Activated naive CD4-positive, alpha-beta T cell (primary cell): ENCODE data around the gene SMTN.
"Not testable (repeated sequence)": the region's sequence is repeated elsewhere in the genome, so short reads cannot be mapped to it uniquely, and the experiment has no call there.

Source experiments
- DNase-seq, 4 experiments: peaks; one replicate each; lab custom pipeline; 2025; lab: John Stamatoyannopoulos, UW

The SMTN gene

DNA sequence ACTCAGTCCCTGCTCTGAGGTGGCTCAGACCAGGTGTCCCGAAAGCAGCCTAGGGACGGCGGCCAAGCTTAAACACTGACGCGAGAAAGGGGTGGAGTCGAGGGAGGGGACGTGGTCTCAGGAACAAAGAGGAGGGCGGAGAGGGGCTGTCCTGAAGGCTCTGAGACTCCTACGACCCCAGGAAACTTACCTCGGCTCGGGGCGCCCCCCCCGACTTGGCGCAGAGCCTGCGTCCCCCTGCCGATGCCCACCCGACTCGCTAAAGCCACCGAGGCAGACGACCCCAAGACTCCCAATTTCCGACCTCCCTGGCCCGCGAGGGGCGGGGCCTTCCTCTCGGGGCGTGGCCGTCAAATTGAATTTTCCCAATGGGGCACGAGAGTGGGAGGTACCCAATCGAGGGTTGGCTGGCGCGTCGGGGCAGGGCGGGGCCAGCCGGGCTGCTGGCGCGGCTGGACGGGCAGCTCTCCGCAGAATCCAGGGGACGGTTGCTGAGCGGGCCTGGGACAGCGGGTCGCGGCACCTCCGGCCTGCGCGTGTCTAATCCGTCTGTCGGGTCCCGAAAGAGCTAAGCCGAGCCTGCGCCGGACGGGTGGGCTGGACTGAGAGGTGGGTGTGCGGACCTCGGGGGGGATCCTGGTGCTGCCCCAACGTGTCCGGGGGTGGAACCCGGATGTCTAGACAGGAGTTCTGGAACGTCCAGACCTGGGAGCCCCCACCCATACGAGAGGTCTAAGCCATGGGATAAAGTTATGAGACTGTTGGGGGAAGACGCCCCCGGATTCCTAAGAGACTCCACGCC lies at the start of gene SMTN:
SMTN (plus strand) TSS at position 471 of the 802 bp plus-strand sequence. CDS start 1,941 bp downstream, outside the sequence.
- peak; percentile 57 to 83 (median 71) for DNase-seq

DNA sequence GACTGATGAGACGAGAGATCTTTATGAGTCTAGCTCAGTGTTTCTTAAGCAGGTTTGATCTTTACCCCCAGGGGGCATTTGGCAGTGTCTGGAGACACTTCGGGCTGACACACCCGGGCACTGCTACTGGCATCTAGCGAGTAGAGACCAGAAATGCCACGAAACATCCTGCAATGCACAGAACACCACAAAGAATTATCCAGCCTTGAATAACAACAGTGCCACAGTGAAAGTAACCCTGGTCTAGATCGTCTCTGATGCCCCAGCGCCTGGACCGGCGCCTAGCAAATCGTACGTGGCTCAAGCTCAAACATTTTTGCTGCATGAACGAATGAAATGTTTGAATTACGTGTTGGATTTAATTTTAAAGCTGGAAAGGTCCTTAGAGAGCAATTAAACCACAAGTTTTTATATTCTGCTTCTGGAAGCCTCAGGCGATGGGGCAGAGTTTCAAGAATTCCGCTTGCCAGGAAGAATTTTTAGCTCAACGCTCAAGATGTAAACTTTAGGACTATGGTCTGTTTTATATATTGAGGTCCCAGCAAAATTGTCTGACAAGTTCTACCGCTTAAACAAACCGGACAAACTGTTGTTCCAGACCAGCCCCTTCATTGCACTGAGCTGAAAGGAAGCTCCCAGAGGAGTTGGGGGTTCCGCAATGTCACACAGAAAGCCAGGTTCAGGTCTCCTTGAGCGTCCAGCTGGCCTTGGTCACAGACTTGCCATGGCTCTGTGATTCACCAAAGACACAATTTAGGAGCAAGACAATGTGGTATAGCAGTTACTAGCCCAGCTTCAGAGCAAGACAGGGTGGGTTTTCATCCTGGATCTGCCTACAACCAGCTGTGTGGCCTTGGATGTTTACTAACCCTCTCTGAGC lies 44.2 kb upstream of the SMTN start:
- DNase-seq: no peak

DNA sequence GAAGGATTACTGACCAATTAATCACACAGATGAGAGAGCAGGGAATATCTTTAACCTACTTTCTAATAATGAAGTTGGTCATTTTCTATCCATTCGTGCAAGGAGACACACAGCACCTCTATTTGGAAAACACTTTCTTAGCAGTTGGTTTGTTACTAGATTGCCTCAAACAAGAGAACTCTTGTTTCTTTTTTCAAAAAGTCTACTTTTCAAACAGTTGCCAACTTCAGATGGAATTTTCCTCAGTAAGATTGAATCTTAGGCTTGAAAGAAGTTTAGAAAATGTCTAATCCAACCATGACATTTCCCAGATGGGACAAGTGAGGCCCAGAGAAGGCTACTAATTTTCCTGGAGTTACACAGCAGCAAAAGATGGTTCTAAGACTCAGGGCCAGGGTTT lies 42.4 kb upstream of the SMTN start:
- DNase-seq: no peak

DNA sequence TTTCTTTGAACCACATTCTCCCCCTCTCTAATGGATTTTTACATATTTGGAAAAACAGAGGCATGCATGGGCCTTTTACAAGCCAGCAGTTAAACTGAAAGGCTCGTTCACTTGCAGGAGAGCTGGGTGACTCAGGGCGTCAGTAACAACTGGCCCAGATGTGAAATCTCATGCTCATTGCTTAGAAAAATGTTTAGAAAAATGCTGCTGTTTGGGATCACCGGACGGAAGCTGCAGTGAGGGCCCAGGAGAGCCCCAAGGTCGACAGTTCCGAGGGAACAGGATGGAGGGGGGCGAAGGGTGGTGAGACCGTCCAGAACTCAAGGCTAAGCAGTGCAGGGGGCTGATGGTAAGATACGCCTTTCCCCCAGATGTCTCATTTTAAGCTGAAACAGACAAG lies 41.7 kb upstream of the SMTN start:
- DNase-seq: no peak

DNA sequence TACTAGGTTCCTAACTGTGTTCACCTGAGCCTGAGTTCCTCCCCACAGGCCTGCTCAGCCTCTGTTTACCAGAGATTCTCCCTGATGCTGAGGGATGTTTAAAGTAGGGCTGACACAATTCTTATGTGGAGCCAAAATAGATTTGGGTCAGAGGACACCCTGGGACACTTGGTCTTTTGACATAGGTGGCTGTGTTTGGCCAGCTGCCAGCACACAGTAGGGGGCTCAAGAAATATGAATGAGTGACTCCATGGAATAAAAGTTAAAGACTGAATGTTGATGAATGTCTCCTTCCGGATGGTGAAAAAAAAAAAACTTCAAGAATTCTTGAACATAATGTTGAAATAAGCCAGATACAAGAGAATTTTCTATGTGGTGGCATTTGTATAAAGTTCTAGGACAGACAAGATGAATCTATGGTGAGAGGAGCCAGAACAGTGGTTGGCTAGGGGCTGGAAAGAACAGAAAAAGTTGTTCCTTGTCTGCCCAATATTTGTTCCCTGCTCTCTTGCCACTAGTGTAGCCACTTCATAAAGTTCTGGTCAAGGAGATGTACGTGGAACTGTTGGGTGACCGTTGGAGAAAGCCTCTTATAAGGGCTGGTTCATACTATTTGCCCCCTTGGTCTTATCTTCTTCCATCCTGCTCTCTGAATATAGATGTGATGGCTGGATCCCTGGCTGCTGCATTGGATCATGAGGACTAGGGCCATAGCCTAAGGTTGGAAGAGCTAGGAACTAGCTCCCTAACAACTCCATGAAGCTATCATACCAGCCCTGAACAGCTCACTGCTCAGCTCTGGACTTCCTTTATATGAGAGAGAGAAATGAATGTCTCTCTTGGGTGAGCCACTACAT lies 40.3 kb upstream of the SMTN start:
- DNase-seq: no peak

DNA sequence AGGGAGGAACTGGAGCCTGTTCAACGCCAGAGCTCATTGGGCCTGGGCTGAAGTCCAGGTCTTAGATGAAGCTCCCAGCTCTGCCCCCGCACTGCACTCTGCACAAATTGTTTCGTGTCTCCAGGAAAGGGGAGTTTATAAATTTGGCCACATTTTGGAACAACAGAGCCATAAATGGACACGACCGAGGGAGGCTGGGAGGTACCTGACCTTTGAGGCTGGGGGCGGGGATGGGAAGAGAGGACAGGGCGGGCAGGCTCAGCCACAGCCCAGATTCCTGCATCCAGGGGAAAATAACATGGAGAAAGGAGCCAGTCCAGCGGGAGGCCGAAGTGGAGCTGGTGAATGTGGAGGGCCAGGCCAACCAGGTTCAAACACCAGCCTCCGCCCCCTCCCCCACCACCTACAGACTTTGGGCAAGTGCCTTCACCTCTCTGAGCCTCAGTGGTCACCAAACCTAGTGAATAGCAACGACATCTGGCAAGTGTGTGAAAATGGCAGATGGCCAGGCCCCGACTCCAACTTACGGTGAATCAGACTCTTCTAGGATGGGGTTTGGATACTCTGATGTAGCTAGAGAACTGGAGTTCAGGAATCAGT lies 36.8 kb upstream of the SMTN start:
- no peak for DNase-seq

DNA sequence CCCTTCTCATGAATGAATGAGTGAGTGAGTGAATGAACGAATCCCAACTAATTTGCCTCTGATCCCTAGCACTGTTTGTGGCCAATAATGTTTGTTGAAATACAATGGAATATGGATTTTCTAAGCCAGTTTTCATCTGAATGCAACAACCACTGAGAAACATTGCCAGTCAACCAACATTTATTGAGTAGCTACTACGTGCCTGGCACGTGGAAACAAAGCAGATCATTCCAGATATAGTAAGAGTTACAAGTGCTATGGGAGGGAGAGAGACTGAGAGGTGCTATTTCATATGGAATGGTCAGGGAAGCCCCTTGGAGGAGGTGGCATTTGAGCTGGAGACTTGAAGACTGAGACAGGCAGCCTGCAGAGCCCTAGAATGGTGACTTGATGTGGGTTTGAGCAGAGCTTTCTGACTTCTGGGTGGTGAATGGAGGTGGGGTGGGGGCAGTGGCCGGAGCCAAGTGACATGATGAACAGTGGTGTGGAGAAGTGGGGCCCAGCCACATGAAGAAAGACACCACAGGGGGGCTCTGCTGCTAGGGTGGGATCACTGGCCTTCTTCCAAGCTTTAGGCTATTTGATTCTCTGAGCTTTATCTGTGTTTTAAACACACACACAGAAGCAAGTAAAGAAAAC lies 35.1 kb upstream of the SMTN start:
- DNase-seq: no peak

DNA sequence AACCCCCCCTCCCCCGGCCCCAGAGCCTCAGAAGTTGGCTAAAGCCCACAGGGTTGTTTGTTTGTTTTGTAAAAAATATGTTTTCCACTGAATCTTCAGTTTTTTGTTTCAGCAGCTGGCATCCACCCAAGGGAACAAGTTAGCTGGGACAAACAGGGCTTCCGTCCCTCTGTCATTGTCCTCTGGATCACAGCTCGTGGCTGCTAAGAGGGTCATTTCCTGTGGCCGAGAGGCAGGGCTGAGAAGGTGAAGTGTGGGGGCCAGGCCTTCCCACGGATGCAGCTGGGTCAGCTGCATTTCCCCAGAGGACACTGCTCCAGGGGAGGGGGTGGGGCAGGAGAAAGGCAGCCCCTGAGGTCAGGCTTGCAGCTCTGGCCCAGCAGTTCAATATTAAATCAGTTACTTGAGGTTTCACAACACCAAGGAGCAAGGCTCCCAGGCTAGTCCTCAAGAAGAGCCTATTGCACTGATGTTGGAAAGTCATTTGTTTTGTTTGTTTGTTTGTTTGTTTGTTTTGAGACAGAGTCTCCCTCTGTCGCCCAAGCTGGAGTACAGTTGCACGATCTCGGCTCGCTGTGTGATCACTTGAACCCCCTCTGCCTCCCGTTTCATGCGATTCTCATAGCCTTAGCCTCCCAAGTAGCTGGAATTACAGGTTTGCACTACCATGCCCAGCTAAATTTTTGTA lies 34.4 kb upstream of the SMTN start:
- no peak for DNase-seq

DNA sequence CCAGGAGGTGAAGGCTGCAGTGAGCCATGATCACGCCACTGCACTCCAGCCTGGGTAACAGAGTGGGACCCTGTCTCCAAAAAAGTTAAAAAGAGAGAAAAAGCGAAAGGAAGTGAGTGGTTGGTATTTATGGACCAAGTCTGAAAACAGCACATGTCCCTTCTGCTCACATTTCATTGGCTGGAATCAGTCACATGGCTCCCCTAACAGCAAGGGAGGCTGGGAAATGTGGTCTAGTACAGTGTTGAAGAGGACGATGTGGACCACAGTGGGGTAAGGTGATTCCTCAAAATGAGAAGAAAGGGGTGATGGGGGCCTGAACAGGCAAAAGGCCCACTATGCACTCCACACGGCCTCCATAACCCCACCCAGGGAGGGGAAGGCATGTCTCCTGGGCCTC lies 32.5 kb upstream of the SMTN start:
- no peak for DNase-seq

DNA sequence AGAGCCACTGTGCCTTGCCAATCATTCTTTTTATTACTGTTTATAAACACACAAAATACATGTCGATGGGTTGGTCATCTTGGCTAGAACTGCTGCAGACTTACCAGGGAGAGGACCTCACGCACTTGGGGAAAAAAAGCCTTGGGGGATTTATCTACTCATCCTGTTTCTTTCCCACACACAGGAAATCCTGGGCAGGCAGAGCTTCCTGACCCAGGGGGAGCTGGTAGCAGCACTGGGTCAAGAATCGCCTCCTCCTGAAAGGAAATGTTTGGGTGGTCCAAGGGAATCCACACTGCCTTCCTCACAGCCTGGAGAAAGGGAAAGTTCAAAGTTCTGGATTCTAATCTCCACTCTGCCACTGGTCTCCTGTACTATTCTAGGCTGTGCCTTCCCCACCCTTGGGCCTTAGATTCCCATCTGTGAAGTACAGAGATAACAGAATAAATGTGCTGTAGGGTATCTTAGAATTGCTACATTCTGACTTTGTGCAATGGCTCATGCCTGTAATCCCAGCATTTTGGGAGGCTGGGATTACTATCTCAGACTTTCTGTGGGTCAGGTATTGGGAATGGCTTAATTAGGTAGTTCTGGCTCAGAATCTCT lies 31.2 kb upstream of the SMTN start:
- no peak for DNase-seq

DNA sequence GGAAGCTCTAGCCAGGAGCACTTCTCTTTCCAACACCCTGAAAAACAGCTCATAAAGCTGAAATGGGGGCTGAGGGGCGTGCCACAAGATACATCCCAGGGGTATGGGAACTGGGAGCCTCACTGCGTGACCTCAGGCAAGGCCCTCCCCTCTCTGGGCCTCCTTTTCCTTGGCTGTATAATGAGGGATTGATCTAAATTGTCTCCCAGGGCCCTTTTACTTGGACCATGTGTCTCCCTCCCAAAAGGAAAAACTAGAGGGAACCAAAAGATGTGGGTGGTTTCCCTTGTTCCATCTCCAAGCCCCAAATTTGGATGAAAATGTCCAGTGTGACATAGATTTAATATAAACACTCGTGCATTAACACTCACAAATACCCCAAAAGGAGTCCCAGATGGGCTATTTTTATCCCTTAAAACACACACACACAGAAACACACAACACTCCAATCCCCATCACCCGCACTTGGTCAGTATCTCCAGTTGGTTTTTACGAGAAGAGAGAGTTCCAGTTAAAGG lies 25.9 kb upstream of the SMTN start:
- no peak for DNase-seq

DNA sequence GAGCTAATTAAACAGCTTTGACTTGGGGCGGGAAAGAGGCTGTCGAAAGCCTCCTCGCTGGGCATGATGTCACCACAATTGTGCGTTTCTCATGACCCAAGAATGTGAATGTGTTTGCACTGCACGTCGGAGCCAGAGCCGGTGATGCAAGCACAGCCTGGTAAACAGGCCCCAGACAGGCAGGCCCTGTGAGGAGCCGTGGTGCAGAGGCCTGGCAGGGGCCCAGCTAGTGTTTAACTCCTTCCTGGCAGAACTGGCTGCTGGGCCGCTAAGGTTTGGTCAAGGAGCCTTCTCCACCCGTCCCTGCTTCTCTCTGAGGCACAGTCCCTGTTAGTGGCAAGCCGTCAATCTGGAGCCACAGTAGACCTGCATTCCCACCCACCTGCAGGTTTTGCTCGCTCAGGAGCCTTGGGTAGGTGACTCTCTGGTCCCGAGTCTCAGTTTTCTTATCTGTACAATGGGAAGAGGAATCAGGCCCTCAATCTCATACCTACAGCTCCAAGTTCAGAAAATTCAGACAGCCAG lies 25.4 kb upstream of the SMTN start:
- no peak for DNase-seq

DNA sequence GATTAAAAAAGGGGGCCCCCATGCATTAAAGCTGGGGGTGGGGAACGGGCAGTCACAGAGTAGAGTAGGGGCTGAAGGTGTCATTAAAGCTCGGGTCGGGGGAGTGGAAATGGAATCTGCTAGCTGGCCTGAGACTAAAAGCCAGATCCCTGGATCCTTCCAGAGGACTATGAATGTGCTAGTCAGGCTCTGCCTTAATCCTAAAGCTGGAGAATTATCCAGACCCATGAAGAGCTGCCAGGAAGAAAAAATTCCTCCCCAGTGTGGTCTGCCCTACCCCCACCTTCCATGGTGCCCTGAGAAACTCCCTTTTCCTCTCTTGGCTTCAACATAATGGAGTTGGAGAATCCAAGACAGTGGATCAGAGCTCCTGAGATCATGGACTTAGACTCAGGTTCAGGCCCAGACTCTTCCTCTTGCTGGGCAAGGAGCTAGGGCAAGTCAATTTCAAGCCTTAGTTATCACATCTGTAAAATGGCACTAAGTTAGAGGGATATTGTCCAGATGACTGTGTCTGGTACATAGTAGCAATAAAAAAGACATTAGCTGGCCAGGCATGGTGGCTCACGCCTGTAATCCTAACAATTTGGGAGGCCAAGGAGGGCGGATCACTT lies 24.0 kb upstream of the SMTN start:
- no peak for DNase-seq

DNA sequence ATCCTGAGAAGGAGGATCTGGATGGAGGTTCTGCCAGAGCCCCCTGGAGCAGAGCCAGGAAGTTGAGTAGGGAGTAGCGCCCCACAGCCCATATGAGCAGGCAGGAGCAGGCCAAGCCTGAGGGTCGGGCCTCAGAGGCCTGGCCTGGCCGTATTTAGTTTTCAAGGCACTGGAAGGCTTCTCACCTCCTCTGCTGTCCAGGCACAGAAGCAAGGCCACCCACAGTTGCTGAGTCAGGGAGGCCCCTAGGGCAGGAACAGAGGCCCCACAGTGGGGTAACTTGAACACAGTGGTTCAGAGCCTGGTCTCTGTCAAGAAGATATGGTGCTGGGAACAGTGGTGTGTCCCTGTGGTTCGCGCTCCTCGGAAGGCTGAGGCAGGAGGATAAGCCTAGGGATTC lies 21.5 kb upstream of the SMTN start:
- DNase-seq: not testable (repeated sequence)

DNA sequence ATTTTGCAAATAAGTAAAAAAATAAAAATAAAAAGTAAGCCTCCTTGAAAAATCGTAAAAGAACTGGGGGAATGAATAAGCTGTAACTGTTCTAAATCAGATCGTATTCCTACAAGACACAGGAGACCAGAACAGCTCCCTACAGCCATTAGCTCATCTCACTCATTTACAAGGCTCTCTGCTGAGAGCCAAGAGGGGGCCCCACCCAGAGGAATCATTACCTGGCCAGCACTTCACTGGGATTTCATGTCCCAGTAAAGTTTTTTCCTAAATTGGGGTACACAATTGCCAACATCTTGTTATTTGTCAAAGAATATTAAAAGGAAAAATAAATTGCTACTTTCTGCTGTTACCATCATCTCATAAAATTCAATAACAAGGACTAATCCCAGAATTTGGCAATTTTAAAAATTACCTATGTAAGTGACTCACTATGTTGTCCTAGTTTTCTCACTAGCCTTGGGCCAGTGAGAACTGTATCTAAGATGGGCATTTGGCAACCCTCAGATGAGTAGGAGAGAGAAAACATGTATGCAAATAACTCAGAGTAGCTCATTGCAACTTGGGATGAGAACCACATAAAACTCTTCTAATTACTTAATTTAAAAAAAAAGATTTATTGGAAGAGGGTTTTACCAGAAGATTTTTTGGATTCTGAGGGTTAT lies 18.4 kb upstream of the SMTN start:
- no peak for DNase-seq

DNA sequence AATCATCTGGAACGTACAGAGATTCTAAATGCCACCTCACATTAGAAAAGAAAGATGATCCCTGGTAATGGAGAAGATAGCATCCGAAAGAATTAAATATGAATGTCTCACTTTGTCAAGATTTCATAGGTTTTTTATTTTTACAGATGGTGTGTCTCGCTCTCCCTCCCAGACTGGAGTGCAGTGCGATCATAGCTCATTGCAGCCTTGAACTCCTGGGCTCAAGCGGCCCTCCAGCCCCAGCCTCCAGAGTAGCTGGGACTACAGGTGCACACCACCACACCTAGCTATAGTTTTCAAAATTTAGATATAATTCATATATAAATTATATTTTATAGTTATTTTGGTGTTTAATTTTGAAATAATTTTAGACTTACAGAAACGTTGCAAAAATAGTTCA lies 16.7 kb upstream of the SMTN start:
- no peak for DNase-seq

DNA sequence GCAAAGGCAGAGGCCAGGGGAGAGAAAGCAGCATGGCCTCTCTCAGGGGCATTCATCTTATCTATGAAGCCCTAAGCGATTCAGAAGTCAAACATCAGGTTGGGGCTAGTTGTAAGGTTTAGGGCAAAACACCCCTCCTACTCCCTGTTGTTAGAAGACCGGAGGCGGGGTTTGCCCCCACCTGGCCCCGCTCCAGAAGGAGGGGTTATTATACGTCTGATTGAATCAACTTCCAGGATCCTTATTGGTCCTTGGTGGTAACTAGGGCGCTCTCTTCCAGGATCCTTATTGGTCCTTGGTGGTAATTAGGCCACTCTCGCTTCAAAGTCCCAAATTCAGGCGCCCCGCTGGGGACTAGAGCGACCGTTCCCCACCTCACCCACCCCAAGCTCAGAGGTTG lies 12.1 kb upstream of the SMTN start:
- no peak for DNase-seq

DNA sequence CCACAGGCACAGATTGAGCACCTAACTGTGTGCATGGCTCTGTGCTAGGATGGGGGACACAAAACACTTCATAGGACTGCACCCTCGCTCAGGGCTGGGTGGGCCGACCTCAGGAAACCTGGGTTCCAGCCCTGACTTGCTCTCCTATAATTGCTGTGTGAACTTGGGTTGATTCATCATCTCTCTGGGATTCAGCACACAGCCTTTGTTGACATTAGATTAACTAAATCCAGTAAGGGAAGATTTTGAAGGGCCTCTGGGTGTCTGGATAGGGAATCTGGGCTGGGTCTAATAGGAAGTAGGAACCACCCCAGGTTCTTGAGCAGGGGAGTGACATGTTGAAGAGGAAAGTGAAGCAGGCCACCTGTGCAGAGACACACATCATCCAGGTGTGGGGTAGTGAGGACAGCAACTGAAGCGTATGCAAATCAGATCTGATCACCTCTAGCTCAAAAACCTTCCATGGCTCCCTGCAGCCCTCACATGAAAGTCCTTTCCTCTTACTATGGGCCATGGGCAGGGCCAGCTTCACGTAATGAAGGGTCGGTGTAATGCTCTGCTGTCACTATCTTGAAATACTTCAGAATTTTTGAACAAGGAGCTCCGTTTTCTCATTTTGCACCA lies 11.3 kb upstream of the SMTN start:
- not testable (repeated sequence) for DNase-seq
